Stomach (tissue), 9 donors: ENCODE results near the gene EEA1. TPM values are rescaled to one million over a fixed set of nuclear protein-coding genes. Genes with fewer than 3 reads are reported as not detected.

Source experiments
- DNase-seq, 2 donors: peaks; one replicate each; pipeline versions ENCODE4 v3.0.0 to v3.0.0-alpha.2; 2013 to 2019
- H3K27ac ChIP-seq, 5 donors: fragments of 200-600 bp in 4 of 5; sonication (generic) in 4 of 5; one replicate each; pipeline ENCODE4 v1.5.1; 2013 to 2019; ENCODE audit warnings: mild to moderate bottlenecking in 1 of 5, moderate library complexity in 1 of 5
- H3K27me3 ChIP-seq, 3 donors: fragments of 200-600 bp; sonication (generic); one replicate each; pipeline ENCODE4 v1.5.1; 2017 to 2019; ENCODE audit warnings: mixed run types in 1 of 3
- H3K36me3 ChIP-seq, 4 donors: fragments of 200-600 bp; sonication (generic); 1 replicate in 3 of 4; 2 replicates in 1 of 4; pipeline ENCODE4 v1.5.1; 2016 to 2019
- H3K4me1 ChIP-seq, 4 donors: fragments of 200-600 bp; sonication (generic); one replicate each; pipeline ENCODE4 v1.5.1; 2016 to 2019
- H3K4me3 ChIP-seq, 4 donors: fragments of 200-600 bp; sonication (generic) in 3 of 4; one replicate each; pipeline ENCODE4 v1.5.1; 2016 to 2019; ENCODE audit warnings: mild to moderate bottlenecking in 1 of 4
- H3K9me3 ChIP-seq, 4 donors: fragments of 200-600 bp; sonication (generic); one replicate each; pipeline ENCODE4 v1.5.1; 2016 to 2019
- EP300 ChIP-seq: sonication (generic); formaldehyde crosslinking; IDR thresholded peaks from one replicate; pipeline ENCODE4 v1.6.1; 2017; ENCODE audit warnings: antibody characterized with exemption
- POLR2A ChIP-seq, 4 donors: fragments of 450-650 bp; IDR thresholded peaks; one replicate each; pipeline ENCODE4 v1.6.1; 2016; ENCODE audit warnings: antibody characterized with exemption in 4 of 4, control low read depth in 2 of 4, mild to moderate bottlenecking in 1 of 4, moderate library complexity in 1 of 4
- POLR2AphosphoS5 ChIP-seq, 3 donors: sonication (generic); formaldehyde crosslinking; IDR thresholded peaks; one replicate each; pipeline ENCODE4 v1.6.1; 2016; ENCODE audit warnings: antibody characterized with exemption in 3 of 3
- WGBS, 5 donors: extraction: QIAGEN DNeasy Blood & Tissue Kit in 3 of 5; methylation state at CpG; one replicate each; pipeline versions ENCODE4 v1.1.5 to v1.1.7; 2013 to 2018; 5-methylcytosine and 5-hydroxymethylcytosine counted together
- intact Hi-C: fragments of 100-400 bp; cut with DNase I; formaldehyde crosslinking; loops from one replicate; pipeline ENCODE4 v1.15.1; 2023; ENCODE audit warnings: low total_unique reads
- polyA plus RNA-seq, 3 donors: library from polyadenylated mRNA; stranded (reverse); fragments of 200-250 nt; gene quantifications; one replicate each; pipeline ENCODE4 v1.2.3, GENCODE V29; 2013
- total RNA-seq, 5 donors: library from RNA; depleted of rRNA; stranded (reverse); fragments of >200 nt; gene quantifications; one replicate each; pipeline versions ENCODE4 v1.1.0 to v1.2.3, GENCODE V29; 2014 to 2016
- TF ChIP-seq, protein P1 (sequence below), 7 experiments: fragments of 450-650 bp in 4 of 7; fragments of 200-600 bp in 3 of 7; sonication (generic) in 3 of 7; IDR thresholded peaks; one replicate each; pipeline ENCODE4 v1.5.1; 2016 to 2019; ENCODE audit warnings: antibody characterized with exemption in 7 of 7, control low read depth in 2 of 7, mild to moderate bottlenecking in 1 of 7
- donor health status: healthy with polysubstance abuse.
- donor health status: Bipolar disorder and iron deficiency.
- donor health status: healthy.

Gene EEA1
- total and polyA plus RNA-seq, 8 donors, result 2.0 to 24.2 (median 10.8) TPM

DNA sequence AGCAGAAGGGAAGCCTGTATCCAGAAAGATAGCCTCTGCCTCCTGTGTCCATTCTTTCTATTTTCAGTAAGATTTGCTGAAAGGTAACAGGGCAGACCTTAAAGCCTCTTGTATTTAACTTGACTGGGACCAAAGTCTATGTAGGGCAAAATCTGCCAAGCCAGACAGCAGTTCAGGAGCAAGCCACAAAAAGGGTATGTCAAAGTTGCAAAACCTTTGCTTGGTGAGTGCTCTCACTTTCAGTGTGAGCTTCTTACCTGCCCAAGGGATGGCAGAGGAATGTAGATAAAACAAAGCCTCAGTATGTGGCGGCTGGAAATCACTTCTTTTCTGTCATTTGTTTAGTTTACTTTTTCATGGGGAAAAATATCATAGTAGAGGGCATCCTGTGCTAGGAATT is 163.2 kb downstream of the EEA1 start:
- peaks cover 0 to 19% (median 0%) of the 10 kb centered on the region in 4 donors for H3K4me1 ChIP-seq
- no peaks in the 10 kb centered on the region for H3K9me3 ChIP-seq
- H3K27me3 ChIP-seq, result no peaks in the 10 kb centered on the region
- H3K36me3 ChIP-seq, result no peaks in the 10 kb centered on the region
- intact Hi-C loops, result no loop called here
- TF ChIP-seq EP300, result no peak
- no peak for TF ChIP-seq POLR2A (IDR thresholded peaks at IDR 0.05)
- TF ChIP-seq, protein P1, sequence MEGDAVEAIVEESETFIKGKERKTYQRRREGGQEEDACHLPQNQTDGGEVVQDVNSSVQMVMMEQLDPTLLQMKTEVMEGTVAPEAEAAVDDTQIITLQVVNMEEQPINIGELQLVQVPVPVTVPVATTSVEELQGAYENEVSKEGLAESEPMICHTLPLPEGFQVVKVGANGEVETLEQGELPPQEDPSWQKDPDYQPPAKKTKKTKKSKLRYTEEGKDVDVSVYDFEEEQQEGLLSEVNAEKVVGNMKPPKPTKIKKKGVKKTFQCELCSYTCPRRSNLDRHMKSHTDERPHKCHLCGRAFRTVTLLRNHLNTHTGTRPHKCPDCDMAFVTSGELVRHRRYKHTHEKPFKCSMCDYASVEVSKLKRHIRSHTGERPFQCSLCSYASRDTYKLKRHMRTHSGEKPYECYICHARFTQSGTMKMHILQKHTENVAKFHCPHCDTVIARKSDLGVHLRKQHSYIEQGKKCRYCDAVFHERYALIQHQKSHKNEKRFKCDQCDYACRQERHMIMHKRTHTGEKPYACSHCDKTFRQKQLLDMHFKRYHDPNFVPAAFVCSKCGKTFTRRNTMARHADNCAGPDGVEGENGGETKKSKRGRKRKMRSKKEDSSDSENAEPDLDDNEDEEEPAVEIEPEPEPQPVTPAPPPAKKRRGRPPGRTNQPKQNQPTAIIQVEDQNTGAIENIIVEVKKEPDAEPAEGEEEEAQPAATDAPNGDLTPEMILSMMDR (IDR thresholded peaks at IDR 0.05), result no peak
- TF ChIP-seq POLR2AphosphoS5 (IDR thresholded peaks at IDR 0.05), result no peak
- no peak overlapping the region for H3K27ac ChIP-seq
- no peak overlapping the region for H3K4me3 ChIP-seq
- DNase-seq, result no peak
- 64 to 100% (median 67%) methylated on average over 1 of the region's 1 CpG for WGBS, 5 donors

DNA sequence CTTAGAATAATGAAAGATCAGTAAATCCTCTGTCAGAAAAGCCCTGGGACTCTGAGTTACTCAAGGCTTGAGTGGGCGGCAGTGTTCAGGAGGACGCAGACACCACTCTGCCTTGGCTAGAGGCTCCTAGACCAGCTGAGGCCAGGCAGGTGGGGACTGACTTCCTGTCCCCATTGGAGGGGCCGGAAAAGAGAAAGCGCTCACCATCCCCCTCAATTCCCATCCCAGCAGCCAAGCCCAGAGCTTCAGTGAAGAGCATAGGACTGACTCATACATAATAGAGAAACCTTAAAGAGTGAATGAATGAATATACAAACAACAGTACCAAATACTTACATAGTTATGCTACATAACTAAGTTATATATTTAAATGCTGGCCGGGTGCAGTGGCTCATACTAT is 164.3 kb downstream of the EEA1 start:
- Histone ChIP-seq H3K36me3 (no peaks in the 10 kb centered on the region), H3K27ac (no peak overlapping the region), H3K27me3 (no peaks in the 10 kb centered on the region), H3K4me1 (peaks cover 0 to 13% (median 0%) of the 10 kb centered on the region in 4 donors), H3K9me3 (no peaks in the 10 kb centered on the region), H3K4me3 (no peak overlapping the region)
- WGBS, 5 donors, result 75 to 90% (median 85%) methylated on average over 3 to 5 of the region's 5 CpGs
- TF ChIP-seq POLR2A (IDR thresholded peaks at IDR 0.05) (no peak), EP300 (no peak), POLR2AphosphoS5 (IDR thresholded peaks at IDR 0.05) (no peak)
- TF ChIP-seq, protein P1 (IDR thresholded peaks at IDR 0.05), result no peak
- DNase-seq, result no peak
- intact Hi-C loops, result no loop called here

GRCh38 chr12:92762773-92763172 is 166.3 kb downstream of the EEA1 start:
- WGBS, 5 donors, result 91 to 95% (median 93%) methylated on average over 5 of the region's 5 CpGs
- Histone ChIP-seq H3K9me3 (no peaks in the 10 kb centered on the region), H3K36me3 (no peaks in the 10 kb centered on the region), H3K27ac (no peak overlapping the region), H3K4me1 (no peaks in the 10 kb centered on the region), H3K4me3 (no peak overlapping the region), H3K27me3 (no peaks in the 10 kb centered on the region)
- intact Hi-C loops, result no loop called here
- TF ChIP-seq POLR2A (IDR thresholded peaks at IDR 0.05) (no peak), EP300 (no peak), POLR2AphosphoS5 (IDR thresholded peaks at IDR 0.05) (no peak)
- TF ChIP-seq, protein P1 (IDR thresholded peaks at IDR 0.05), result no peak
- no peak for DNase-seq

DNA sequence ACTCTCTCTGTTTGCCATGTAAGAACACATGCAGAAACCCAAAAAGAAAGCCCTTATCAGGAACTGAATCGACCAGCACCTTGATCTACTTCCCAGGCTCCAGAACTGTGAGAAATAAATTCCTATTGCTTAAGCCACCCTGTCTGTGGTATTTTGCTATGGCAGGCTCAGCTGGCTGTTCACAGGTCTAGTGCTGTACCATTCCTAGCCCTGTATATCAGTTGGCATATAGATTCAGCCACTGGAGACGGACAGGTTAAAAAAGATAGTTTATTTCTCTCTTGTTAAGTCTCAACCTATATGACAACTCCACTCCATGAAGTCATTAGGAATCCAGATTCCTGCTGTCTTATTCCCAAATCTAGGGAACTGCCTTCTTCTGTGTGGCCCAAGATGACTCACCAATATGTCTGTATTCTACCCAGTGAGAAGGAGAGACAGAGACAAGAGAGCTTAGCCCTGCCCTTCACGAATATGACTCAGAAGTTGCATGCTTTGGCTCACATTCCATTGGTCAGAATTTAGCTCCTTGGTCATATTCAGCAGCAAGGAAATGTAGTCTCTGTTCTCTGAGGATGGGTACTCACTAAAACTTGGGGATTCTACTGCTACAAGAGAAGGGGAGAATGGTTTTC is 169.3 kb downstream of the EEA1 start:
- no peak for DNase-seq
- no peaks in the 10 kb centered on the region for H3K36me3 ChIP-seq
- no peaks in the 10 kb centered on the region for H3K9me3 ChIP-seq
- H3K4me1 ChIP-seq, result no peaks in the 10 kb centered on the region
- no peak for TF ChIP-seq EP300
- no peak for TF ChIP-seq POLR2AphosphoS5 (IDR thresholded peaks at IDR 0.05)
- TF ChIP-seq, protein P1 (IDR thresholded peaks at IDR 0.05), result no peak
- TF ChIP-seq POLR2A (IDR thresholded peaks at IDR 0.05), result no peak
- no peaks in the 10 kb centered on the region for H3K27me3 ChIP-seq
- intact Hi-C loops, result no loop called here
- 68 to 84% (median 77%) methylated on average over 3 of the region's 3 CpGs for WGBS, 5 donors
- H3K27ac ChIP-seq, result no peak overlapping the region
- H3K4me3 ChIP-seq, result no peak overlapping the region
